RPMI8226 (cell line): Measurements from ENCODE around the gene PCSK4.
"Not testable (repeated sequence)": the region's sequence is repeated elsewhere in the genome, so short reads cannot be mapped to it uniquely, and the experiment has no call there.

Experiments
- DNase-seq: peaks from one replicate; pipeline ENCODE4 v3.0.0-alpha.2; 2015

The PCSK4 gene

DNA sequence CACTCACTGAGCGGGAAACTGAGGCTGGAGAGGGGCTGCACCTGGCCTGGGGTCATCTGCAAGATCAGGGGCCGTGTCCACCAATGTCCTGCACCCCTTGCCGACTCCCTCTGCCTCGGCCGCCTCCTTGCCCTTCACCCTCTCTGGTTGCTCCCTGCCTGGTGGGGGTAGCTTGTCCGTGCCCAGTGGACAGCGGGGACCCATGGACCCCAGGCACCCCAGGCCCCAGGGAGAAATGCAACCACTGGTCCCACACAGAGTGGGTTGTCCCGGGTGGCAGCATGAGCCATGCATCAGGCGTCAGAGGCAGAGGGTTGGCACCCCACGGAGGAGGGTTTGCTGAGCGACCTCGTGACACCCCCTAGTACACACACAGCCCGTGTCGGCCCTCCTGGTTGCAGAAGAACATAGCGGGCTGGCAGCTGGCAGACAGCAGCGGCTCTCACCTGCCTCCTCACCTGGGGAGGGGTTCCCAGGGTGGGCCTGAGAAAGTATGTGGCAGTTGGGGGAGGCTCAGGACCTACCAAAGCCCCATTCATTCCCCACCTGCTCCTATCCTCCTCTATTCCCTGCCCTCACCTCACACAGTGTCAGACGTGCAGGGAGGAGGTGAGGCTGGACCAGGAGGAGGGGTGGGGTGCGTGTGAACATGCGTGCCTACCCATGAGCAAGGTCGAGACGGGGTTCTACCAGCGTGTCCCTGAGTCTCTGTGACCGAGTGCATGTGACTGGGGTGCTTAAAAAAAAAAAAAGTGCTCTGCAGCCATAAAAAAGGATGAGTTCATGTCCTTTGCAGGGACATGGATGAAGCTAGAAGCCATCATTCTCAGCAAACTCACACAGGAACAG is 14.0 kb upstream of the PCSK4 start:
- DNase-seq, result no peak

DNA sequence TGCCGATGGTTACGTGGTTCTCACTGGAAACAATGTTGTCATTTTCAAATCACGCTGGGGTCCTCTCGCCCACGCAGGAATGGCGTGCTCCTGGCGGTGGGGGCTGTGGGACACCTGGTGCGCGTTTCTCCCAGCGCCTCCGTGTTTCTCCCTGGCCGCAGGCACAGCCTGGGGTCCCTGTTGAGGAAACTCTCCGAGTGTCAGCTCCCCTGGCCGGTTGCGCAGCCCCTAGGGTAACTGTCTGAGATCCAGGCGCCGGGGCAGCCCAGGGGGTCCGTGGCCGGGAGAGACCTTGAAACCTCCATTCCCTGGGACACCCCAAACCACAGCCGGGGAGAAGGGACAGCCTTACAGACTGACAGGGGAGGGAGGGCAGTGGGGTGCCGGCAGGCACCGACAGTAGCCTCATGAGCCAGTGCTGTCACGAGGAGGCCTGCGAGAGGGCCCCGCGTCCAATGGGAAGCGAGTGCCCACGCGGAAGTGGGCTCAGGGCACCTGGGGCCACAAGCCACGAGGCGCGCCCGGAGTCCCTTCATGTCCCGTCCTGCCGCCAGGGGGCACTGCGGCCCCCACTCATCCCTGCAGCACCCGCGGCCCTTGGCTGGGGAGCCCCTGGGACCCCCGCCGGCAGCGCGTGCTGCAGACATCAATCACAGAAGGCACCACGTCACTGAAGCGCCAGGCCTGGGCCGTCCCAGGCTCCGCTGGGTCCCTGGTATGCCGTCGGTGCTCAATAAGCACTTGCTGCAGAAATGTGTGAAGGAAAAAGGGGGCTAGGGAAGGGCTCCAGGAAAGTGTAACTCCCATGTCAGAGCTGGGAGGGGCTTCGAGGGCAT is 13.2 kb upstream of the PCSK4 start:
- DNase-seq, result peak; percentile 70

DNA sequence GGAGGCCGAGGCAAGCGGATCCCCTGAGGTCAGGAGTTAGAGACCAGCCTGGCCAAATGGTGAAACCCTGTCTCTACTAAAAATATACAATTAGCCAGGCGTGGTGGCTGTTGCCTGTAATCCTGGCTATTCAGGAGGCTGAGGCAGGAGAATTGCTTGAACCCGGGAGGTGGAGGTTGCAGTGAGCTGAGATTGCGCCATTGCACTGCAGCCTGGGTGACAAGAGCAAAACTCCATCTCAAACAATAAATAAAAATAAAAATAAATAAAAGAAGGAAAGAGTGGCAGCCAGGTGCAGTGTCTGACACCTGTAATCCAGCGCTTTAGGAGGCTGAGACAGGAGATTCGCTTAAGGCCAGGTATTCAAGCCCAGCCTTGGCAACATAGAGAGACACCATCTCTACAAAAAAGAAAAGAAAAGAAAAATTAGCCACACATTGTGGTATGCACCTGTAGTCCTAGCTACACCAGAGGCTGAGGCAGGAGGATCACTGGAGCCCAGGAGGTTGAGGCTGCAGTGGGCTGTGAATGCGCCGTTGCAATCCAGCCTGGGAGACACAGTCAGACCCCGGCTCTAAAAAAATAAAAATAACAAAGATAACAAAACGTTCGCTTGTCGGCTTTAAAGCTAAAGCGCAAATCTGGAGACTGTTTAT is 12.4 kb upstream of the PCSK4 start:
- no peak for DNase-seq

DNA sequence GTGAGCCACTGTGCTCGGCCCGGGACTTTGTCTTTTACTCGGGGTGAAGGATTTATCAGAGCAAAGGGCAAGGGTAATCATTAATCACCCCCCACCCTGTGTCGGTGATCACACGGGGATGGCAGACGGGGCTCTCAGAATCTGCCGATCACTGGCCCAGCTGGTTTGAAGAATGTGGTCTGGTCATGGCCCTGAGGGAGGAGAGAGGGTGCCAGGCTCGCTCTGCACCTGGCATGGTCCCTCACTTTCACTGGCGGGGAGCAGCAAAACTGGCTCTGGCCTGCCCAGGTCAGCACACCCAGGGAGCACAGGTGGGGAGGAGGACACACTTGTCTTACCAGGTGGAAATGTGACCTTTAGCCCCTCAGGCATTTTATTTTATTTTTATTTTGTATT is 11.0 kb upstream of the PCSK4 start:
- DNase-seq, result peak; percentile 88

DNA sequence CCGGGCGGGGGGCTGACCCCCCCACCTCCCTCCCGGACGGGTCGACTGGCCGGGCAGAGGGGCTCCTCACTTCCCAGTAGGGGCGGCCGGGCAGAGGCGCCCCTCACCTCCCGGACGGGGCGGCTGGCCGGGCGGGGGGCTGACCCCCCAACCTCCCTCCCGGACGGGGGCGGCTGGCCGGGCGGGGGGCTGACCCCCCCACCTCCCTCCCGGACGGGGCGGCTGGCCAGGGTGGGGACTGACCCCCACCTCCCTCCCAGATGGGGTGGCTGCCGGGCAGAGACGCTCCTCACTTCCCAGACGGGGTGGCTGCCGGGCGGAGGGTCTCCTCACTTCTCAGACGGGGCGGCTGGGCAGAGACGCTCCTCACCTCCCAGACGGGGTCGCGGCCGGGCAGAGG is 9.1 kb upstream of the PCSK4 start:
- DNase-seq, result not testable (repeated sequence)

DNA sequence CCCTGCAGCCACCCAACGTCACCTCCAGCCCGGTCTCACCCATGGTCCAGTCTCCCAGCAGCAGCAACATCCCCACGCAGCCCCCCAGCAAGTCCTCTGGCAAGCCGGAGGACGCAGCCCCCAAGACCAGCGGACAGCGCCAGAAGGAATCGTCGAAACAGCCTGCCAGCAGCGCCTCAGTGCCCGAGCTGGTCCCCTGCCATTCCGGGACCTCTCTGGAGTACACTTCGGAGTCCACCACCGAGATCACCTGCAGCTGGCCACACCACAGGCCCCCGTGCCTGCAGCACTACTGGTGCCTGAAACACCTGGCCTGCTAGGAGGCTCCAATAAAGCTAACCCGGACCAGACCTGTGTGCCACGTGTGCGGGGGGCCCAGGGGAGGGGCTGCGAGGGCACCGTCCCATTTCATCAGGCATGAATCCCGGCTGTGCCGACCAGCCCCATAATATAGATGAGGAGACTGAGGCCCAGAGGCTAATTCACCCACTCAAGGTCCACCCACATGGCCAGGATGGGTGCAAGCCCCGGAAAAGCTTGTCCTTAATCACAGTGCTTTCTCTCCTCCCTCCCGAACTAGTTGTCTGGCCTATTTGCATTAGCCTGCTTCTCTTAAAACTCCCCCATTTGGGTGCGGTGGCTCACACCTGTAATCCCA is 7.6 kb upstream of the PCSK4 start:
- no peak for DNase-seq

DNA sequence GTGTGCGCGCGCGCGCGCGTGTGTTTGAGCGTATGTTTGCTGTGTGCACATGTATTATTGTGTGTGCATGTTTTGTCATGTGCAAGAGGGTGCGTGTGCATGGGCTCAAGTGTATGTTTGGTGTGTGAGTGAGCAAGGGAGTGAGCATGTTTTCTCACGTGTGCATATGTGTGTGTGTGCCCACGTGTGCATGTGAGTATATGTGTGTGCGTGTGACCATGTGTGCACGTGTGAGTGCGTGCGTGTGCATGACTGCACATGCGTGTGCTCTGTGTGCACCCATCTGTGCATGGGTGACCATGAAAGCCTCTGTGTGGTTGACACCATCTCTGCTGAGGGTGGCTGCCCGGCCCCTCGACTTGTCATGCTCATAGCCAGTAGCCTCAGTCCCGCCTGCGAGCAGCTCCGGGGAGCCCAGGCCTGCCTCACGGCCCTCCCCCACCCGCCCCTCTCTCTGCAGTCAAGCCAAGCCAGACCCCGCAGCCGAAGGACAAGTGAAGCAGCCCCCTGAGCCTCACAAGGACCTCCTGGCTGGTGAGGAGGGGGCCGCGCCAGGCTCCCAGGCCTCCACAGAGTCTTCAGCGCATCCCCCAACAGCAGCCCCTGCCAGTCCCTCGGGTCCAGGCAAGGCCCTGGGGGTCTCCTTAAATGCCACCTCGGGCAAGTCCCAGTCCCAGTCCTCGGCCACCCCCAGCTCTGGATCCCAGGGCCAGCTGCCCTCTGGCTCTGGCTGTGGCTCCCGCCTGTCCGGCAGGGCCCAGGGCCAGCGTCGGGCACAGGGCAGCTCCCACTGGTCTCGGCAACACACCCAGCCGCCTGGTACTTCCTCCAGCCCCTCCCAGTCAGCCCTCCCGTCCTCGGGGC is 6.8 kb upstream of the PCSK4 start:
- no peak for DNase-seq

DNA sequence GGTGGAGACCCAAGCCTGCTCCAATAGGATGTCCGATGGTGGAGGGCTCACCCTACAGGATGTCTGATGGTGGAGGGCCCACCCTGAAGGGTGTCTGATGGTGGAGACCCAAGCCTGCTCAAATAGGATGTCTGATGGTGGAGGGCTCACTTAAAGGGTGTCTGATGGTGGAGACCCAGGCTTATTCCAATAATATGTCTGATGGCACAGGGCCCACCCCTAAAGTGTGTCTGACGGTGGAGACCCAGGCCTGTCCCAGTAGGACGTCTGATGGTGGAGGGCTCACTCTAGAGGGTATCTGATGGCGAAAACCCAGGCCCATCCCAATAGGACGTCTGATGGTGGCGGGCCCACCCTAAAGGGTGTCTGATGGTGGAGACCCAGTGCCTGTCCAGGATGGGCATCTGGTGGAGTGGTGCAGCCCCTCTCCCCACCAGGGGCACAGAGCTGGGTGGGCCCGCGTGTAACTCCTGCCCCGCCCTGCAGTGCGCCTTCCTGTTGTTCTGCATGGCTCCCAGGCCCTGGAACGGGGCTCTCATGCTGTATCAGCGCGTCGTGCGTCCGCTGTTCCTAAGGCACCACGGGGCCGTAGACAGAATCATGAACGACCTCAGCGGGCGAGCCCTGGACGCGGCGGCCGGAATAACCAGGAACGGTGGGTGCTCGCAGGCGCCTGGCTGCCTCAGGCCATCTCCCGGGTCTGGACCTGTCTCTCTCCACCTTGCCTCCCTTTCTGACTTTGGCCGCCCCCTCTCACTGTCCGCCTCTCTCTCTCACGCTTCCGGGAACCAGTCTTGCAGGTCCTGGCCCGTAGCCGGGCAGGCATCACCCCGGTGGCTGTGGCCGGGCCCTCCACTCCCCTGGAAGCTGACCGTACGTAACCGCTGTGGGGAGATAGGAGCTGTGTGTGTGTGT is 5.9 kb upstream of the PCSK4 start:
- DNase-seq, result no peak

DNA sequence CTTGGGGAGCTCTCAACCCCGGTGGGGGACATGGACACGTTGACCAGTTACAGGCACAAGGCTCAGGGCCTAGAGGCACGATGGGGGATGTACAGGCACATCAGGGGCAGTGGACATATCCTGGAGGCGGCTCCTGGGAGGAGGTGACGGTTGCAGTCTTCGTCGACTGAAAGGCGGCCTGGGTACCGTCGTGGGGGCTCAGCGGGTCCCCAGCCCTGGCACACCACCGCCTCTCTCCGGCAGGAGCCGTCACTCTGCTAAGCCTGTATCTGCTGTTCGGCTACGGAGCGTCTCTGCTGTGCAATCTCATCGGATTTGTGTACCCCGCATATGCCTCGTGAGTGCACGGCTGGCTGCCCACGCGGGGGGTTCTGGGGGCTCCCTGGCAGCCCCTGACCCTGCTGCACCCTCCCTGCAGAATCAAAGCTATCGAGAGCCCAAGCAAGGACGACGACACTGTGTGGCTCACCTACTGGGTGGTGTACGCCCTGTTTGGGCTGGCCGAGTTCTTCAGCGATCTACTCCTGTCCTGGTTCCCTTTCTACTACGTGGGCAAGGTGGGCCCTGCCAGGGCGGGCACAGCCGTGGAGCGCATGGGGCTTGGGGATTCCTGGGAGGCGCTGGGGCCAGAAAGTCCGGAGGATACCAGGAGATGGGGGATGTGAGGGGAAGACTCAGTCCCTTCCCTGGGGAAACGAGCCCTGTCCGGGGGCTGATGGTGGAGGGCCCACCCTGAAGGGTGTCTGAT is 5.1 kb upstream of the PCSK4 start:
- no peak for DNase-seq

DNA sequence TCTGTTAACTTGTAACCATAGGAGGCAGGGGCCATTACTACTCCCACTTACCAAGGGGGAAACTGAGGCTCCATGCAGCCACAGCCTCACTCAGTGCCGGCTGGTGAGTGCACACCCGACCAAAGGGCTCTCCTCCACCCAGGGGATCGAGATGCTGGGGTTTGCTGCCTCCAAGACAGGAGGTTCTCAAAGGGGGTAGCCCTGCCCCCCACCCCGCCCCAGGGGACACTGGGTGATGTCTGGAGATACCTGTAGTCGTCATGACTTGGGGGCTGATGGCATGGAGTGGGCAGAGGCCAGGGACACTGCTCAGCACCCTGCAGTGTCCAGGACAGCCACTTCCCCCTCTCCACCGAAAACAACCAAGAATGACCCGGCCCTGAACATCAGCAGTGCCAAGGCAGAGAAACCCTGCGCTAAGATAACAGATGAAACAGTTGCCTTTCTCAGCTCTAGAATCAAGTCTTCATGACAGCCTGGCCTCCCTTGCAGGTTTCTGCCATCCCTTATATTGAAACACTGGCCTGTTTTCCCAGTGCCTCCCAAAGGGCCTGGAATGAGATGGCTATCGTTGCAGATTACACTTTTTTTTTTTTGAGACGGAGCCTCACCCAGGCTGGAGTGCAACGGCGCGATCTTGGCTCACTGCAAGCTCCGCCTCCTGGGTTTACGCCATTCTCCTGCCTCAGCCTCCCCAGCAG is 4.1 kb upstream of the PCSK4 start:
- no peak for DNase-seq

DNA sequence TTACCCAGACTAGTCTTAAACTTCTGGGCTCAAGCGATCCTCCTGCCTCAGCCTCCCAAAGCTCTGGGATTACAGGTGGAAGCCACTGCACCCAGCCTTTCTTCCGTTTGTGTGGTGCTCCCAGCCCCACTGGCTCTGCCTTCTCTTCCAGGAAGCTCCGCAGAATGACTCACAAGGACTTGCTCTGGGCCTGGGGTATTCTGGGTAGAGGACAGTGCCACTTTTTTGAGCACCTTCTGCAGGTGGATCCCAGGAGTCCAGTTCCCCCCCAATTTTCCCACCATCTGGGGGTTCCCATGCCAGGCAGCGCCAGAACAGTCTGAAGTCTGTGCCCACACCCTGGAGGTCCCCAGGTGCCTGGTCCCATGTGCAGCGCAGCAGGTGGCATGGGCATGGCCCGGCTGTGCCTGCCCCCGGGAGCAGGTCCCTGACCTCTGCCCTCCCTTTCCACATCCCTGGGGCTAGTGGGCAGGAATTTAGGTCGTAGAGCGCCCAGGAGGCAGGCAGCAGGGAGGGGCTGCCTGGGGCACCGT is 2.4 kb upstream of the PCSK4 start:
- DNase-seq, result no peak

DNA sequence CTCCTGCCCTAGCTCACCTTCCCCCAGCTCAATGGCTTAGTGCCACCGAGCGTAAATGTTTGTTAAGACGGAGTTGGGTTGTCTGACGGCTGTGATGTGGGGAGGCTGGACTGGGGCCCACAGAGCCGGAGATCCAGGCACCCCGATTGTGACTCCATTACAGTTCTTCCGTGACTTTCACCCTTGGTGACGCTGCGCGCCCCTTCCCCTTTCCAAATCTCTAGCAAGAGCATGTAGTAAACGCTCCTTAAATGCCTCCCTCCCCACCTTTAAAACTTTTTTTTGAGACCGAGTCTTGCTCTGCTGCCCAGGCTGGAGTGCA is 1.7 kb upstream of the PCSK4 start:
- no peak for DNase-seq

DNA sequence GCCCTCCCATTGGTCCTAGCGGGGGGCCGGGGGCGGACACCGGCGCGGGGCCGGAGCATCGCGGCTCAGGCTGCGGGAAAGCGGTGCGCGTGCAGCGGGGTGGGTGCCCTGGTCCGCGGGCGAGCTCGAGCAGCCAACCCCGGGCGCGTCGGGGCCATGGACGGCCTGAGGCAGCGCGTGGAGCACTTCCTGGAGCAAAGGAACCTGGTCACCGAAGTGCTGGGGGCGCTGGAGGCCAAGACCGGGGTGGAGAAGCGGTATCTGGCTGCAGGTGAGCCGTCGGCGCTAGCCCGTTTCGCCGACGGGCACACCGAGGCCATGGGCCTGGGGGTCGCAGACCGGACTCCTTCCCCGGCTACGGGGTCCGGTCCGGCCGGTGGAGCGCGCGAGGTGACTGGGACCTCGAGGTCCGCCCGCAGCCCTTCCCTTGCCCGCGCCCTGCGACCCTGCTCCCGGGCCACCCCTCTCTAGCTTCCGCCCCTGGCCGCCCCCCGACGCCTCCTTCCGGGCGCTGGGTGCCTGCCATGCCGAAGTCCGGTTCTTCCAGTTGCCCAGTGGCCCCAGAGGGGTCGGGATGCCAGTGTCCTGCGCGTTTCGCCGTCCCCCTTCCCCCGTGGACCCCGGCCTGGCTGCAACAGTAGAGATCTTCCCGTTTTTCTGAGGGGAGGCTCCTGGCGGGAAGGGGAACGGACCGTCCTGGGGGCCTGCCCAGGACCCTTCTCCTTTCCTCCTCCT is 1.1 kb upstream of the PCSK4 start, which contains the start of gene REEP6:
Gene REEP6 (plus strand): TSS at position 68 of the 735 bp plus-strand sequence. CDS start 89 bp downstream, at position 157.
- DNase-seq, result no peak

DNA sequence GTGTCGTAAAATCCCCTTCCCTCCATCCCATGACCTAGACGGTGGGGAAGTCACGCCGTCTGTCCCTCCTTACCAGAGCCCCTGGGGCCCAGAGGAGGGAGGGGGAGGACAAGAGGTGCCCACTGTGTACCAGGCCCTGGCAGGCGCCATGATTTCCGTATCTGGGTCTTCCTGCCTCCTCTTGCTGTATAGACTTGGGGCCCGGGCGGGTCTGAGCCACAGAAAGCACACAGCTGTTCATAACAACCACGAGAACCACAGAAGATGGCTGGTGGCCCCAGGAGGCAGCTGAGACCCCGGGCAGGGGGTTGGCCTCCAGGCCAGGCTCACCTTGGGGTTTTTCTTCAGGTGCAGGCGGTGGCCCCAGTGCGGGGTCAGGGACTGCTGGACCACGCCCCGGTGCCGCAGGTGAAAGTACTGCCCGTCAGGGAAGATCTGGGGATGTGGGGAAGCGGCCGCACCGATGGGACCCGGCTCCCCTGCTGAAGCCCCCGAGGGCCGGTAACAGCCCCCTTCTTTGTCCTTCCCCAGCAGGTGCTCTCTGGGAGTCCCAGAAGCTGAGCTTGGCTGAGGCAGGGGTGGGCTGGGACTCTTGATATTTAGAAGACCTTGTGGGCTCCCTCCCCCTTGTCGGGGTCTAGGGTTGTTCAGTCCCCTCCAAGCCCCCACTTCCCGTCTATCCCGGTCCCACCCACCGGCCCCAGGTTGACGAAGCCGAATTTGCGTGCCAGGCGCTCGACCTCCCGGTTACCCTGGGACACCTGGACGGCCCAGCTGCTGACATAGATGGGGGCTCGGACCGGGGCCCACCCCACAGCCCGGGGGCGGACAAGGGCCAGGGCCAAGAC is 463 bp downstream of the PCSK4 start:
- no peak for DNase-seq

DNA sequence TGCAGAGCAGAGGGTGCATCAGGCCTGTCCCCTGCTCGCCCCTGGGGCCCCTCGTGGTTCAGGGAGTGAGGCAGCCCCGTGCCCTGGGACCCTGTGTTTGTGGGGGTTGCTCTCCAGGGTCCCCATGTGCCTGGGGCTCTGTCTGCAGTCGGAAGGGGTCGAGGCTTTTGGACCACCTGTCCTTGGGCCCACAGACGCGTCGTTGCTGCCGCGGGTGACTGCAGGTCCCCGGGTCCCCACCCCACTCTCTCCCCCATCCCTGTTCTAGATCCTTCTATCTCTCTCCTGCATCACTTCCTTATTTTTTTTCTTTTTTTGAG is 1.9 kb downstream of the PCSK4 start:
- no peak for DNase-seq

DNA sequence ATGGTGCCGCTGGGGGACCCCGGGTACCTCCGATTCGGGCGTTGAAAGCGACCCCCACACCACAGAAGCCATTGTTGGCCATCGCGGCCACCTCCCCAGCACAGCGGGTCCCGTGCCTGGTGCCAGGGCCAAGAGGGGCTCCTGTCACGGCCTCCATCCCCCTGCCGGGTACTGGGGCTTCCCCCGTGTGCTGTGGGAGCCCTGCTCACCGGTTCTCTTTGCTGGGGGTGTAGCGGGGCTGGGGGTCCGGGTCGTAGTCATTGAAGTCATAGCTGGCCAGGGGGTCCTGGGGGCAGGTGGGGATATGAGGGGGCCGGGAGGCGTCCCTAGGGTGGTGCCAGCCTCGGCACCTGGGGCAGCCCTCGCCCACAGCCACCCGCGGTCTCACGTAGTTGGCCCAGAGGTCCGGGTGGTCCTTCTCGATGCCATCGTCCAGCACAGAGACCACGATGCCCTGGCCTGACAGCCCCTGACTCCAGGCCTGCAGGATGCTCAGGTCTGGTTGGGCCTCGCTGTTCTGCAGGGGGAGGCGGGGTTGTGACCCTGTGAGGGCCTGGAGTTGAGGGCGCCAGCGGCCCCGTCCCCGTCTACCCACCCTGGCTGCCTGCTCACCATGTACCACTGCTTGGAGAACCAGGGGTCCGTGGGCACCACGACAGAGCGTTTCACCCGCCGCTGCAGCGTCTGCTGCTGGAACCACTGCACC is 2.4 kb downstream of the PCSK4 start:
- no peak for DNase-seq
